KOPT-K1 (cell line): ENCODE measurements around the gene RNF166.

Experiments
- H3K27ac ChIP-seq: fragments of 200-600 bp; sonication (generic); 2 replicates; pipeline ENCODE4 v1.5.1; 2016; ENCODE audit warnings: antibody characterized with exemption, mild to moderate bottlenecking, low read depth, low read length; ENCODE audit not compliant: poor library complexity, severe bottlenecking
- H3K36me3 ChIP-seq: fragments of 200-600 bp; sonication (generic); 2 replicates; pipeline ENCODE4 v1.5.1; 2017; ENCODE audit warnings: antibody characterized with exemption, mild to moderate bottlenecking, low read length, moderate library complexity; ENCODE audit not compliant: insufficient read depth
- H3K9me3 ChIP-seq: fragments of 200-600 bp; sonication (generic); 2 replicates; pipeline ENCODE4 v1.5.1; 2017; ENCODE audit warnings: antibody characterized with exemption, low read length, mild to moderate bottlenecking; ENCODE audit not compliant: insufficient read depth, poor library complexity, severe bottlenecking

Gene RNF166

DNA sequence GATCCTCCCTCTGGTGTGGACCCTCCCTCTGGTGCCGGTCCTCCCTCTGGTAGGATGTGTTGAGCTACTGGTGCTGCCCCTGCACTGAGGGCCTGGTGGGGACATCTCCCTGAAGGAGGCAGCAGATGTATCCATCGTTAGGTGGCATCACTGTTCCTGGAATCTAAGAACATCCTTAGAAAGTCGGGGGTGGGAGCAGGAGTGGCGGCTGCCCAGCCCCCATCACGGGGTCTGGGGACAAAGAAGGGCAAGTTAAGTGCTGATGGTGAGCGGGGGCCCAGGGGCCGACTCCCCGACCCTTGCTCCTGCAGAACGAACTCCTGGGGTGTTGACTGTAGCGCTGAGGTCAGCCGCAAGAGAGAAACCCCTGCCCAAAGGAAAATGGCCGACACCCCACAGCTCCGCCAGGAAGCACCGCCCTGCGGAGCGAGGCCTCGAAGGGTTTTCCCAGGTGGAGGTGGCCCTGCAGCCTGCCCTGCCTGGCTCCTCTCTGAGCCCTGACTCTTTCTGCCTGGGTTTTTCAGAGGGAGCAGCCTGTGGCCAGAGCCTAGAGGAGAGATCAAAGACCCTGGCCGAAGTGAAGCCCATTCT, 5.6 kb upstream of the RNF166 start:
- Histone ChIP-seq H3K9me3 (no peaks in the 10 kb centered on the region), H3K36me3 (peaks cover 75% of the 10 kb centered on the region), H3K27ac (no peak overlapping the region)

- H3K36me3 ChIP-seq = peaks cover 62% of the 10 kb centered on the region
- no peak overlapping the region for H3K27ac ChIP-seq
- no peaks in the 10 kb centered on the region for H3K9me3 ChIP-seq
Observed at GRCh38 chr16:88710556-88710955, 4.3 kb upstream of the RNF166 start.

DNA sequence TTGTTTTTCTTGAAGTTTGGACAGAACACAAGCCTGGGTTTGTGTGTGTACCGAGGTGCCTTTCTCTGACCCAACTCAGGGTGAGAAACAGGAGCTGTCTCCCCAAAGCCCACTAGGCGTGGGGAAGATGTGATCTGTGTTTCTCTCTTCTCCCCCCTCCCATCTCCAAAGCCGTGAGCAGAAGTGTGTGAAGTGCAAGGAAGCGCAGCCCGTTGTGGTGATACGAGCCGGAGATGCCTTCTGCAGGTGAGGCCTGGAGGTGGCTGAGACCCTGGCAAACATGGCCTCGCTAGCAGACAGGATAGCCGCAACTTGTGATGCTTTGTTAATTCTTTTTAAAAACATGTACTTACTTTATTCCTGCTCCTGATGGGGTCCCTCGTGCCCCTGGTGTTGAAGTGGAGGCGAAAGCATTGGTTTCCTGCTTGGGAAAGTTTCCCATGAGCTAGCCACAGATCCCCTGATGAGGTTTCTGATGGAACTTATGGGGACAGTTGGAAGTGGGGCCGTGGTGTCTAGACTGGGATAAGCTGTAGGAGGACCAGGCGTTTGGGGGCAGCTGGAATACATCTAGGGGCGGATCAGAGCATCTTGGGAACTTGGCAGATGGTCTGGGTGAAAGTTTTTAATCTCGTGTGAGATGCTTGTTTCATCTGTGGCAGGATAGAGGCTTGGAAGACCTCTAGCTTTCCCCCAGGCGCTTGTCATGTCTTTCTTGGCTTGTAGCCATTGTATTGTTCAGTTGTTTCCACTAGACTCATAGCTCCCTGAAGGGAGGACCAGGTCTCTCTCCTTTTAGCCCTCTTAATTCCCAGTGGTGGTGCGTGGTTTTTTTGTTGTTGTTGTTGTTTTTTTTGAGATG, 988 bp upstream of the RNF166 start:
- H3K36me3 ChIP-seq = peaks cover 34% of the 10 kb centered on the region; the same call in 1 of the 2 replicates
- H3K27ac ChIP-seq = peak overlapping the region; percentile 62
- H3K9me3 ChIP-seq = no peaks in the 10 kb centered on the region

DNA sequence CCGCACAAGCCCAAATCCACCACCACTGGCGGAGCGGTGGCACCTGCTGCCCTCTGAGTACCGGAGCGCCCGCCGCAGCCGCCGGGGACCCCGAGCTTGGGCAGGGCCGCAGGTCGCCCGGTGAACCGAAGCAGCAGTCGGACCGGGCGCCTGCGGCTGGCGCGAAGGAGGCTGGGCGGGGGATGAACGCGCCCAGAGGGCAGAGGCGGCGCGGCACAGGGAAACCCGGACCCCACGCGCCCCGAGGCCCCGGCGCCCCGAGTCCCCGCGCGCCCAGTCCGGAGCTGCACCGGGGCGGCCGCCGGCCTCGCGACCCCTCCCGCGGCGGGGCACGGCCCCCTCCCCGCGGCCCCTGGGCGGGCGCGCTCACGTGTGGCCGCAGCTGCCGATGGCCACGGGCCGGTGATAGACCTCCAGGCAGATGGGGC, 393 bp downstream of the RNF166 start:
- Histone ChIP-seq H3K27ac (peak overlapping the region; percentile 62), H3K9me3 (no peaks in the 10 kb centered on the region), H3K36me3 (peaks cover 24% of the 10 kb centered on the region; the same call in 1 of the 2 replicates)

DNA sequence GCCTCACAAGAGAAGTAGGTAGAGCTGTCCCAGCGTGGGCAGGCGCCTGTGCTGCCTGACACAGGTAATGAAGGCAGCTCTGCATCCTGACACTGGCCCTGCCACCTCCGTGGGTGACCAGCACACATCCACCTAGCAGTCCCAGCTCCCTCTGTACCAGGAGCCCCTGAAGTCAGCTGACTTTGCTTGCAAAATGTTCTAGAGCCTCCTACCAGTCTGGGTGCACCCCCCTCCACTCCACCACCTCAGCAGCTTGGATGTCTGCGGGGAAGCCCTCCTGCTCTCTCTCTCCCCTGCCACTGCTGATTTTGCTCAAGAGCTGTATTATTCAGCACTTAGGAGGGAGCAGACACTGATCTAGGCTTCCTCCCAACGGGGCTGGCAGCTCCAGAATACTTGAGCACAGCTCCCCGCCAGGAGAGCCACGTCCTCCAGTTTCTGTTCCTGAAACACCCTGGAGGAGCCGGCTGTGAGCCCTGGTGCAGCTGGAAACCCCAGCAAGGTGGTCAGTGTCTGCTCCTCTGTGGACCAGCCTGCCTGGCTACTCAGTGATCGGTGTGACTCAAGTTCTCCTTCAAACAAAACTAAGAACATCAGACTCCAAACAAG, 1.0 kb downstream of the RNF166 start:
- H3K27ac ChIP-seq = peak overlapping the region; percentile 62
- H3K9me3 ChIP-seq = no peaks in the 10 kb centered on the region
- H3K36me3 ChIP-seq = peaks cover 18% of the 10 kb centered on the region; the same call in 1 of the 2 replicates

GRCh38 chr16:88703486-88704309, 2.5 kb downstream of the RNF166 start:
- peak overlapping the region; percentile 90 for H3K27ac ChIP-seq
- H3K9me3 ChIP-seq = no peaks in the 10 kb centered on the region
- H3K36me3 ChIP-seq = peaks cover 13% of the 10 kb centered on the region; the same call in 1 of the 2 replicates

DNA sequence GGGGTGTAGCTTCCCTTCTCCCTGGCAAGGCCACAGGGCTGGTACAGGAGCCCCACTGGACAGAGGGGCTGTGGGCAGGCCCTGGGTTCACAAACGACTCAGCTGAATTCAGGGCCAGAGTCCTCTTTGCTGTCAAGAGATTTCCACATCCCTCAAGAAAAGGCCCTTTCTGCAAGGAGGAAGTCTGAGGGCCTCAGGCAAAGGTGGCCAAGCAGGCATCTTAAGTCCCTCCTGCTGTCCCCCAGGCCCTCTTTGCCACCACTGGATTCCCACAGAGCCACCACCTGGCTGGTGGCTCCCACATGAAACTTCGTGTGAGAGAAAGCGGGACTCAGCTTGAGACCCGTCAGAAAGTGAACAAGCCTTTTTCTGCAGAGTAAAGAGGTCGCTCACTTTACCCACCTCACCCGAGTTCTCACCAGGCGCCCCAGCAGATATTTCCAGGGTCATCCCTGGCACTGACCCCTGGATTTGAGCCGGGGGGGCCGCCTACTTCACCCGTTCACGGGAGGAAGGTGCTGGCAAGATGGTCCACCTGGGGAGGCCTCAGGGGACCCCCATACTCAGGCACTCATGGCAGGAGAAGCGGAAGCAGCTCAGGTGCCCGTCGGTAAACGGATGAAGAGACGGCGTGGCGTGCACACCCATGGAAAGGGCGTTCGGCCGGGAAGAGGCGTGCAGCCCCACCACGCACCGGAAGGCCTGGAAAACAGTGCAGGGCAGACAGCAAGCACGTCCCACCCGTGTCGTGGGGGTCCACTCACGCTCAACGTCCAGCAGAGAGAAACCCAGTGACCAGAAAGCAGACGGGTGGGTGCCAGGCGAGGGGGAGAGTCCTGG, 3.6 kb downstream of the RNF166 start:
- peak overlapping the region; percentile 90 for H3K27ac ChIP-seq
- H3K9me3 ChIP-seq = no peaks in the 10 kb centered on the region
- peaks cover 21% of the 10 kb centered on the region for H3K36me3 ChIP-seq

DNA sequence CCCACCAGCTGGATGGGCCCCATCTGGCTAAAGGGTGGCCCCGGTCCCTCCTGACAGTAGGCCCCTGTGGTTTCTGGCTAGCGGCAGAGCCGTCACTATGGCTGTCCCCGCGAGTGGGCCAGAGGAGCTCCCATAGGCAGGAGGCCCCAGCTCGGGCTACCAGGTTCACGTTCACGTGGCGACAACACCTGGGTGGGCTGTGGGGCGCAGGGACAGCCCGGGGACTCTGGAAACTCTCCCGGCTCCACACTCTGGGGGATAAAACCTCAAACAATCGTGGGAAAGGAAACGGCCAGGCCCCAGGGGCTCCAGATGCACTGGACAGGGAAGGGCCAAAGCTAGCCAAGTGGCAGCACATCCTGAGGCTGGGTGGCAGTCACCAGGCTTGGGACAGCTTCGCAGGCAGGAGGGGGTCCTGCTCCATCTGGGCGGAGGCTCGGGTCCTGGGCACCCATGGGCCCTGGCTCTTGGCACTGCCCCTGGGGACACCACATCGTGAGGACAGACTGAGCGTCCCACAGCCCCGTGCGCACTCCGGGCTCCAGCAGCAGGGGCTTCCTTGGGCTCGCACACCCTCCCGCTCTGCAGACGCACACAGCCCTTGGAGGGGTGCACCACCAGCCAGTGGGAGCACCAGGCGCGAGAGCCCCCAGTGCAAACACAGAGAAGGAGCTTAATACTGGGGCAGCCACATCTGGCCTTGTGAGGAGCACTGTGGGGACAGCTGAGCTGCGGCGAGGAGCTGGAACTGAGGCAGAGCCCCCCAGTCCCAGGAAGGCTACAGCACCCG, 4.4 kb downstream of the RNF166 start:
- H3K9me3 ChIP-seq = no peaks in the 10 kb centered on the region
- H3K36me3 ChIP-seq = peaks cover 29% of the 10 kb centered on the region
- peak overlapping the region; percentile 90 for H3K27ac ChIP-seq

DNA sequence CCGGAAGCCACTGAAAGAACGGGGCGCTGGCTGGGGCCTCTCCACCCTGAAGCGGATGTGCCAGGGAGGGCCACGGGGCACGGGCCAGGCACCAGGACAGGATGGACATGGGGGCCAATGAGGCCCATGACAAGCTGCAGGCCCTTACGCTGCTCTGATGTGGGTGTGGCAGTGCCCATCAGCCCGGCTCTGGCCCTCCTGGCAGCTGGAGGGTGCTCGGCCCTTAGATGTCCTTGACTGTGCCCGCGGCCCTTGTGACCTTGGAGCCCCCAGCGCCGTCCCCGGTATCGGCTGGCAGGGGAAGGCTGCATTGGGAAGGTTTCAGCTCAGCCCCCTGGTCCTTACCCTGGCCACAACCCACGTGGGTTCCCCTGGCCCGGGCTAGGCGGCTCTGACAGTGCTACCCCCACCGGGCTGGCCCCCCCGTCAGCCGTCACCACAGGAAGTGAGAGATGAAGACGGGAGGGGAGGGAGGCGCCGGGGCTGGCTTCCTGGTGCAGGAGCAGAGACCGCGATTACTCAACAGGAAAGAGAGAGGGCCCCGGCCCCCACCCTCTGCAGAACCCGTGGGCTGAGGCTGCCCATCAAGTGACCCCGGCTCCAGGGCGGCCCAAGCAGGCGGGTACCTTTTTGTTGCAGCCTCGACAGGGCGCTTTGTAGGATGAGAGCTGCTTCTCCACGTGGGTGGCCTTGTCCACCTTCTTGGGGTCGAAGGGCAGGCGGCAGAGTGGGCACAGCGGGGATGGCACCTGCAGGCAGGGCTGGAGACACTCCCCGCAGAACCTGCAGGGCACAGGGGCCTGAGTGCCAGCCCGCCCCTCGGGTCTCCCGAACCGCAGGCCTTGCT, 5.3 kb downstream of the RNF166 start:
- H3K36me3 ChIP-seq = peaks cover 38% of the 10 kb centered on the region
- peak overlapping the region; percentile 90 for H3K27ac ChIP-seq
- H3K9me3 ChIP-seq = no peaks in the 10 kb centered on the region

GRCh38 chr16:88700322-88700635, 5.9 kb downstream of the RNF166 start:
- Histone ChIP-seq H3K9me3 (no peaks in the 10 kb centered on the region), H3K36me3 (peaks cover 41% of the 10 kb centered on the region), H3K27ac (peak overlapping the region; percentile 90)

GRCh38 chr16:88699180-88699579, 7.0 kb downstream of the RNF166 start:
- H3K27ac ChIP-seq = no peak overlapping the region

GRCh38 chr16:88698646-88699045, 7.6 kb downstream of the RNF166 start:
- H3K36me3 ChIP-seq = peaks cover 41% of the 10 kb centered on the region
- peak overlapping the region; percentile 17 for H3K27ac ChIP-seq
- H3K9me3 ChIP-seq = no peaks in the 10 kb centered on the region

More at GRCh38 chr16:88699180-88699579, 7.0 kb downstream of the RNF166 start:
- peaks cover 41% of the 10 kb centered on the region for H3K36me3 ChIP-seq
- H3K9me3 ChIP-seq = no peaks in the 10 kb centered on the region
